Caki2 (cell line): ENCODE measurements around the gene CSNK2A1. TPM values are rescaled to one million over a fixed set of nuclear protein-coding genes. Genes with fewer than 3 reads are reported as not detected.
A peak's percentile ranks its signal among the peaks of the same experiment; 100 is the strongest.

ENCODE experiments used
- DNase-seq: peaks from one replicate; pipeline ENCODE4 v3.0.0-alpha.2; 2015; ENCODE audit warnings: low read depth
- in situ Hi-C: cut with HindIII; loops from 2 replicates; pipeline ENCODE4 v1.10.0; 2016; ENCODE audit warnings: low sequenced_read_pairs, low pct_unique_long_range_greater_than_20kb, mixed read lengths
- total RNA-seq: library from RNA; depleted of rRNA; stranded (reverse); fragments of >200 nt; shearing (Covaris generic); gene quantifications from 2 replicates; pipeline ENCODE4 v1.2.3, GENCODE V29; 2014; ENCODE audit warnings: low replicate concordance

The CSNK2A1 gene
- total RNA-seq, 1 experiment from 2014 or later = 183 TPM

- in situ Hi-C loops = no loop called here
- DNase-seq = peak; percentile 70
Observed at GRCh38 chr20:444862-445426, 98.6 kb downstream of the CSNK2A1 start.

- in situ Hi-C loops = no loop called here
- DNase-seq = no peak
Observed at GRCh38 chr20:444117-444516, 99.5 kb downstream of the CSNK2A1 start.

GRCh38 chr20:443223-443775, 100.3 kb downstream of the CSNK2A1 start:
- in situ Hi-C loops = no loop called here
- DNase-seq = no peak

GRCh38 chr20:440636-441035, 103.0 kb downstream of the CSNK2A1 start:
- in situ Hi-C loops = no loop called here

GRCh38 chr20:440148-440547, 103.4 kb downstream of the CSNK2A1 start:
- in situ Hi-C loops = no loop called here
- DNase-seq = no peak

More at GRCh38 chr20:440636-441035, 103.0 kb downstream of the CSNK2A1 start:
- DNase-seq = no peak

GRCh38 chr20:438571-439469, 104.8 kb downstream of the CSNK2A1 start:
- in situ Hi-C loops = no loop called here
- no peak for DNase-seq

- in situ Hi-C loops = no loop called here
- no peak for DNase-seq
Observed at GRCh38 chr20:437787-438486, 105.7 kb downstream of the CSNK2A1 start.

- in situ Hi-C loops = no loop called here
Observed at GRCh38 chr20:436476-436875, 107.1 kb downstream of the CSNK2A1 start.

GRCh38 chr20:435558-435957, 108.0 kb downstream of the CSNK2A1 start:
- in situ Hi-C loops = no loop called here
- DNase-seq = no peak

More at GRCh38 chr20:436476-436875, 107.1 kb downstream of the CSNK2A1 start:
- no peak for DNase-seq

GRCh38 chr20:434661-435419, 108.8 kb downstream of the CSNK2A1 start:
- in situ Hi-C loops = no loop called here
- no peak for DNase-seq

GRCh38 chr20:434221-434620, 109.4 kb downstream of the CSNK2A1 start:
- in situ Hi-C loops = no loop called here
- DNase-seq = no peak

GRCh38 chr20:433300-433975, 110.2 kb downstream of the CSNK2A1 start:
- in situ Hi-C loops = no loop called here
- DNase-seq = peak; percentile 57

- DNase-seq = no peak
- in situ Hi-C loops = no loop called here
Observed at GRCh38 chr20:432677-433299, 110.8 kb downstream of the CSNK2A1 start.

GRCh38 chr20:432208-432607, 111.4 kb downstream of the CSNK2A1 start:
- no peak for DNase-seq
- in situ Hi-C loops = no loop called here

GRCh38 chr20:431012-431904, 112.3 kb downstream of the CSNK2A1 start:
- in situ Hi-C loops = no loop called here
- peak; percentile 80 for DNase-seq
